DOHH2 (cell line): Measurements from ENCODE around the gene MARK3.

ENCODE experiments used
- EZH2phosphoT487 ChIP-seq: fragments of 200-600 bp; sonication (generic); IDR thresholded peaks from 2 replicates; pipeline ENCODE4 v1.6.1; 2017; ENCODE audit warnings: borderline replicate concordance, mild to moderate bottlenecking, antibody characterized with exemption, low read length, moderate library complexity, mixed read lengths
- TF ChIP-seq, protein P1 (sequence below): fragments of 200-600 bp; sonication (generic); IDR thresholded peaks from one replicate; pipeline ENCODE4 v1.5.1; 2014; ENCODE audit warnings: antibody characterized with exemption, mild to moderate bottlenecking, low read depth, low read length; ENCODE audit not compliant: poor library complexity, severe bottlenecking

DNA sequence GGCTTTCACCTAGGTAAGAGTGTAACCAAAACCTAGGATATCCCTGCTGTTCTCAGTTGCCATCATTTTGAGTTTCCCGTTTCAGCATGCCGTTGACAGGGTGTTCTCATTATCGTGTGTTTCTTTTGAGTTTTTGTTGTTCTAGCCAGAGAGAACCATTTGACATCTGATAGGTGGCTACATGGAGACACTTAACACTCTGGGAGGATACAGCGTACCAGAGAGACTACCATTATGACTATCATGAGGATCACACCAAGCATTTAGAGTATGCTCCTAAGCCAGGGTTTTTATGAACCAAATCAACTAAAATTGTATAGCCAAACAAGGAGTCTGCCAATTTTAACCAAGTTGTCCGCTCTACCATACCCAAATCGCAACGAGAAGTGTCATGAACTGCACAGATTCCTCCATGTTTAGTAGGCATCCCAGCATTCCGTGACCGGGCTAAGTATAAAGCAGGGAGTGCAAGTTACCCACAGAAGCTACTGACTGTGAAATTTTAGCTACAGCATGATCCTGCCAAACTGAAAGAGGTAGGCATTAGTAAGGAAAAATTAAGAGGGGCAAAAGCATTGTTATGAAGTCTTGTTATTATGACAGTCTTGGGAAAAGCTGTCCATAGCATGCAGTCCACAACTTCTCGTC, 48.8 kb downstream of the MARK3 start:
- TF ChIP-seq, protein P1, sequence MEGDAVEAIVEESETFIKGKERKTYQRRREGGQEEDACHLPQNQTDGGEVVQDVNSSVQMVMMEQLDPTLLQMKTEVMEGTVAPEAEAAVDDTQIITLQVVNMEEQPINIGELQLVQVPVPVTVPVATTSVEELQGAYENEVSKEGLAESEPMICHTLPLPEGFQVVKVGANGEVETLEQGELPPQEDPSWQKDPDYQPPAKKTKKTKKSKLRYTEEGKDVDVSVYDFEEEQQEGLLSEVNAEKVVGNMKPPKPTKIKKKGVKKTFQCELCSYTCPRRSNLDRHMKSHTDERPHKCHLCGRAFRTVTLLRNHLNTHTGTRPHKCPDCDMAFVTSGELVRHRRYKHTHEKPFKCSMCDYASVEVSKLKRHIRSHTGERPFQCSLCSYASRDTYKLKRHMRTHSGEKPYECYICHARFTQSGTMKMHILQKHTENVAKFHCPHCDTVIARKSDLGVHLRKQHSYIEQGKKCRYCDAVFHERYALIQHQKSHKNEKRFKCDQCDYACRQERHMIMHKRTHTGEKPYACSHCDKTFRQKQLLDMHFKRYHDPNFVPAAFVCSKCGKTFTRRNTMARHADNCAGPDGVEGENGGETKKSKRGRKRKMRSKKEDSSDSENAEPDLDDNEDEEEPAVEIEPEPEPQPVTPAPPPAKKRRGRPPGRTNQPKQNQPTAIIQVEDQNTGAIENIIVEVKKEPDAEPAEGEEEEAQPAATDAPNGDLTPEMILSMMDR = no peak
- TF ChIP-seq EZH2phosphoT487 = no peak
